ENCODE measurements around the gene ELP2.

DNA sequence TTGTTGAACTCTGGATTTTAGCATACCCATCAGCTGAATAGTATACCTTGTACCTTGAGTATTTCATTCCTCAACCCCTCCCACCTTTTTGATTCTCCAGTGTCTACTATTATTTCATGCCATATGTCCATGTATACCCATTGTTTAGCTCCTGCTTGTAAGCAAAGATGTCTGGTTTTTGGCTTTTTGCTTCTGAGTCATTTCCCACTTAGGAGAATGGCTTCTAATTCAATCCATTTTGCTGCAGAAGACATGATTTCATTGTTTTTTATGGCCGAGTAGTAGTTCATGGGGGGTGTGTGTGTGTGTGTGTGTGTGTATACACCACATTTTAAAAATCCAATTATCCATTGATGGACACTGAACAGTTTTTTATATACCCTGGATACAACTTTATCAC lies 33.3 kb downstream of the ELP2 start:
- TF ChIP-seq, protein P1, sequence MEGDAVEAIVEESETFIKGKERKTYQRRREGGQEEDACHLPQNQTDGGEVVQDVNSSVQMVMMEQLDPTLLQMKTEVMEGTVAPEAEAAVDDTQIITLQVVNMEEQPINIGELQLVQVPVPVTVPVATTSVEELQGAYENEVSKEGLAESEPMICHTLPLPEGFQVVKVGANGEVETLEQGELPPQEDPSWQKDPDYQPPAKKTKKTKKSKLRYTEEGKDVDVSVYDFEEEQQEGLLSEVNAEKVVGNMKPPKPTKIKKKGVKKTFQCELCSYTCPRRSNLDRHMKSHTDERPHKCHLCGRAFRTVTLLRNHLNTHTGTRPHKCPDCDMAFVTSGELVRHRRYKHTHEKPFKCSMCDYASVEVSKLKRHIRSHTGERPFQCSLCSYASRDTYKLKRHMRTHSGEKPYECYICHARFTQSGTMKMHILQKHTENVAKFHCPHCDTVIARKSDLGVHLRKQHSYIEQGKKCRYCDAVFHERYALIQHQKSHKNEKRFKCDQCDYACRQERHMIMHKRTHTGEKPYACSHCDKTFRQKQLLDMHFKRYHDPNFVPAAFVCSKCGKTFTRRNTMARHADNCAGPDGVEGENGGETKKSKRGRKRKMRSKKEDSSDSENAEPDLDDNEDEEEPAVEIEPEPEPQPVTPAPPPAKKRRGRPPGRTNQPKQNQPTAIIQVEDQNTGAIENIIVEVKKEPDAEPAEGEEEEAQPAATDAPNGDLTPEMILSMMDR (conservative IDR thresholded peaks at IDR 0.05; ENCODE audit: low read length) = no peak
- TF ChIP-seq EZH2phosphoT487 (IDR thresholded peaks at IDR 0.05; ENCODE audit: borderline replicate concordance, low read depth, low read length) = no peak

Data from OCI-LY7 (cell line).